GM23248 (cell line): Measurements from ENCODE around the gene TARBP2. TPM values are rescaled to one million over a fixed set of nuclear protein-coding genes. Genes with fewer than 3 reads are reported as not detected.

Experiments used
- DNase-seq: peaks from one replicate; pipeline ENCODE4 v3.0.0-alpha.2; 2015
- H2AFZ ChIP-seq: fragments of 200-600 bp; sonication (generic); 2 replicates; pipeline ENCODE4 v1.6.1; 2016; ENCODE audit warnings: antibody characterized with exemption
- H3F3A ChIP-seq: fragments of 200-600 bp; sonication (generic); 2 replicates; pipeline ENCODE4 v1.6.1; 2016; ENCODE audit warnings: mild to moderate bottlenecking, antibody characterized with exemption, mixed run types; ENCODE audit not compliant: insufficient read depth
- H3K27ac ChIP-seq: fragments of 200-600 bp; sonication (generic); 2 replicates; pipeline ENCODE4 v1.5.1; 2016; ENCODE audit warnings: mild to moderate bottlenecking
- H3K27me3 ChIP-seq: fragments of 200-600 bp; sonication (generic); replicated peaks from 2 replicates; pipeline ENCODE4 v1.6.1; 2016; ENCODE audit warnings: mild to moderate bottlenecking; ENCODE audit not compliant: insufficient read depth
- H3K36me3 ChIP-seq: fragments of 200-600 bp; sonication (generic); 2 replicates; pipeline ENCODE4 v1.6.1; 2016; ENCODE audit warnings: low read depth, mild to moderate bottlenecking
- H3K4me1 ChIP-seq: fragments of 200-600 bp; sonication (generic); 2 replicates; pipeline ENCODE4 v1.6.1; 2016; ENCODE audit warnings: mild to moderate bottlenecking; ENCODE audit not compliant: insufficient read depth
- H3K4me2 ChIP-seq: fragments of 200-600 bp; sonication (generic); one replicate; pipeline ENCODE4 v1.6.1; 2016; ENCODE audit warnings: mild to moderate bottlenecking; ENCODE audit not compliant: unreplicated experiment
- H3K4me3 ChIP-seq: fragments of 200-600 bp; sonication (generic); 2 replicates; pipeline ENCODE4 v1.5.1; 2016; ENCODE audit warnings: mild to moderate bottlenecking
- H3K79me2 ChIP-seq: fragments of 200-600 bp; sonication (generic); 2 replicates; pipeline ENCODE4 v1.6.1; 2016; ENCODE audit warnings: mild to moderate bottlenecking; ENCODE audit not compliant: insufficient read depth
- H3K9ac ChIP-seq: fragments of 200-600 bp; sonication (generic); 2 replicates; pipeline ENCODE4 v1.6.1; 2016; ENCODE audit warnings: mild to moderate bottlenecking
- H3K9me2 ChIP-seq: fragments of 200-600 bp; sonication (generic); 2 replicates; pipeline ENCODE4 v1.6.1; 2016; ENCODE audit warnings: mixed run types, mild to moderate bottlenecking, moderate library complexity; ENCODE audit not compliant: insufficient read depth
- H3K9me3 ChIP-seq: fragments of 200-600 bp; sonication (generic); one replicate; pipeline ENCODE4 v1.6.1; 2017; ENCODE audit warnings: low read depth
- H4K20me1 ChIP-seq: fragments of 200-600 bp; sonication (generic); 2 replicates; pipeline ENCODE4 v1.6.0; 2016; ENCODE audit not compliant: insufficient read depth
- EZH2 ChIP-seq: fragments of 200-600 bp; sonication (generic); IDR thresholded peaks from 2 replicates; pipeline ENCODE4 v1.6.1; 2018; ENCODE audit warnings: antibody characterized with exemption, mild to moderate bottlenecking; ENCODE audit not compliant: insufficient read depth, poor library complexity, severe bottlenecking
- EZH2phosphoT487 ChIP-seq: fragments of 200-600 bp; sonication (generic); IDR thresholded peaks from 2 replicates; pipeline ENCODE4 v1.6.1; 2018; ENCODE audit warnings: antibody characterized with exemption, moderate library complexity, mild to moderate bottlenecking, low read depth; ENCODE audit not compliant: insufficient read depth
- WGBS, 2 experiments: methylation state at CpG; one replicate each; pipeline ENCODE4 v1.1.6; 2015 to 2017; ENCODE audit warnings: low lambda C conversion rate in 2 of 2, low coverage in 1 of 2; ENCODE audit errors: missing lambda C conversion rate in 2 of 2; 5-methylcytosine and 5-hydroxymethylcytosine counted together
- in situ Hi-C: fragments of 300-500 bp; cut with MboI; formaldehyde crosslinking; loops from 2 replicates; pipeline ENCODE4 v1.15.0; 2020
- polyA plus RNA-seq: library from polyadenylated mRNA; unstranded; fragments of >200 nt; fragmentation: Nextera tagmentation; extraction: Ambion mirVana; gene quantifications from 2 replicates; pipeline ENCODE4 v1.2.1, GENCODE V29; 2016
- total RNA-seq: library from RNA; depleted of rRNA; stranded (reverse); fragments of >200 nt; shearing (Covaris generic); gene quantifications from 2 replicates; pipeline ENCODE4 v1.2.3, GENCODE V29; 2014

Gene TARBP2
- total and polyA plus RNA-seq, 2 experiments from 2014 or later: 36.0 to 40.1 TPM

DNA sequence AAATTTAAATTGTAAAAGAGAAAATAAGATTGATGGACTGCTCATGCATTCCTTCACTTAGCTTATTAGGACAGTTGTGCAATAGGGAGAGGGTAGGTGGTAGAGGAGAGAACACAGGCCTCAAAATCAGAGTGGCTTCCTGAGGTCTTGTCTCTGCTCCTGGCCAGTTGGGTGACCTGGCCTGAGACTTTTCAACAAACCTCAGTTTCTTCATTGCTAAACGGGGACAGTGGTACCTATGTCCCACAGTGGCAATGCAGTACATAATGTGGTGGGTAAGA, 4.4 kb upstream of the TARBP2 start:
- Histone ChIP-seq H3K9me3 (no peaks in the 10 kb centered on the region), H3K4me3 (peak overlapping the region; percentile 38), H3K4me2 (peak overlapping the region; percentile 39), H3F3A (peaks cover 20% of the 10 kb centered on the region), H3K9me2 (no peaks in the 10 kb centered on the region), H4K20me1 (no peaks in the 10 kb centered on the region), H3K27me3 (no peaks in the 10 kb centered on the region), H3K9ac (peak overlapping the region; percentile 11; the same call in 1 of the 2 replicates), H3K36me3 (no peaks in the 10 kb centered on the region), H2AFZ (no peak overlapping the region), H3K4me1 (peaks cover 32% of the 10 kb centered on the region), H3K79me2 (peaks cover 56% of the 10 kb centered on the region), H3K27ac (no peak overlapping the region)
- 90 to 100% methylated on average over 1 of the region's 1 CpG for WGBS, 2 experiments
- TF ChIP-seq EZH2: no peak
- no peak for TF ChIP-seq EZH2phosphoT487
- in situ Hi-C loops: no loop called here
- no peak for DNase-seq

DNA sequence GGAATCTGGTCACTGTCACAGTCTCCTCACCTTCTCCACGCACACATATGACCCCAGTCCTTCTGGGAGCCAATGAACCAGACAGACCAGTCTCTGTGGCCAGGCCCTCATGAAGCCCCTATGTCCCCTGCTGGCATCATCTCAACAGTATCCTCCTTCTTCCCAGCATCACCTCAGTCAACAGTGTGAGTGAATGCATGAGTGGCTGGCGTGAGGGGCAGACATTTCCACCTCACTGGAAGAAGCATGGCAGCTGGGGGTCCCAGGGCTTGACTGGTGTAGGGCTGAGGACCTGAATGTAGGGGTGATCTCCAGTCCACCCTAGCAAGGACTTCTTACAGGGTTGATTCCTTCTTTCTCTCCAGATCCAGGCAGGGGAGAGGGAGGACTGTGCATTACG, 3.6 kb upstream of the TARBP2 start:
- Histone ChIP-seq H3K27me3 (no peaks in the 10 kb centered on the region), H3K9ac (no peak overlapping the region), H3K9me3 (no peaks in the 10 kb centered on the region), H3K36me3 (no peaks in the 10 kb centered on the region), H3K9me2 (no peaks in the 10 kb centered on the region), H3K79me2 (peaks cover 56% of the 10 kb centered on the region), H3K4me2 (no peak overlapping the region), H3K4me1 (peaks cover 40% of the 10 kb centered on the region), H2AFZ (no peak overlapping the region), H4K20me1 (no peaks in the 10 kb centered on the region), H3K4me3 (no peak overlapping the region), H3K27ac (no peak overlapping the region), H3F3A (peaks cover 20% of the 10 kb centered on the region)
- no peak for TF ChIP-seq EZH2
- no peak for TF ChIP-seq EZH2phosphoT487
- in situ Hi-C loops: no loop called here
- DNase-seq: no peak
- 85% methylated on average over 3 of the region's 3 CpGs for WGBS, 2 experiments

DNA sequence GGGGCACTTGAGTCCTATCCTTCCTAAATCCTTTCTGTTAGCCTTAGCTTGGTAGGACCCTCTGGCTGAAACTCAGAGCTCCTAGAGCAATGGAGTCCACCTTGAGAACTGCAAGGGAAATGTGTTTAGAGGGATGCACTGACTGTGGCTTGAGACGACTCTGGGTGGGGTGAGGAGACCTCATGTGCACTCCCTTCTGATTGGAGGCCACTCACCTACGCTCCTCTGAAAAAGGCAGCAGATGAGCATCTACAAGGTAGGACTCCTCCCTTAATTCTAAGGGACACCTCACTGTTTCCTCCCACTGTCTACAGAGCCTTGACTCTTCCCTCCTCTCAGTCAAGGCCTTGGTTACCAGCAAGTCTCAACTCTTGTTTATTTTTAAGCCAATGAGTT, 2.9 kb upstream of the TARBP2 start:
- Histone ChIP-seq H3K4me2 (peak overlapping the region; percentile 91), H3K9me2 (no peaks in the 10 kb centered on the region), H3K36me3 (no peaks in the 10 kb centered on the region), H3K9me3 (no peaks in the 10 kb centered on the region), H3K79me2 (peaks cover 63% of the 10 kb centered on the region), H3K9ac (0 out of 2 replicates have a peak overlapping the region, but pooled peaks have one; percentile 95), H4K20me1 (no peaks in the 10 kb centered on the region), H3F3A (peaks cover 20% of the 10 kb centered on the region), H3K27me3 (no peaks in the 10 kb centered on the region), H3K4me3 (peak overlapping the region; percentile 81), H2AFZ (no peak overlapping the region), H3K4me1 (peaks cover 40% of the 10 kb centered on the region), H3K27ac (no peak overlapping the region)
- WGBS, 2 experiments: 69 to 81% methylated on average over 2 of the region's 2 CpGs
- in situ Hi-C loops: no loop called here
- DNase-seq: no peak
- no peak for TF ChIP-seq EZH2
- TF ChIP-seq EZH2phosphoT487: no peak

DNA sequence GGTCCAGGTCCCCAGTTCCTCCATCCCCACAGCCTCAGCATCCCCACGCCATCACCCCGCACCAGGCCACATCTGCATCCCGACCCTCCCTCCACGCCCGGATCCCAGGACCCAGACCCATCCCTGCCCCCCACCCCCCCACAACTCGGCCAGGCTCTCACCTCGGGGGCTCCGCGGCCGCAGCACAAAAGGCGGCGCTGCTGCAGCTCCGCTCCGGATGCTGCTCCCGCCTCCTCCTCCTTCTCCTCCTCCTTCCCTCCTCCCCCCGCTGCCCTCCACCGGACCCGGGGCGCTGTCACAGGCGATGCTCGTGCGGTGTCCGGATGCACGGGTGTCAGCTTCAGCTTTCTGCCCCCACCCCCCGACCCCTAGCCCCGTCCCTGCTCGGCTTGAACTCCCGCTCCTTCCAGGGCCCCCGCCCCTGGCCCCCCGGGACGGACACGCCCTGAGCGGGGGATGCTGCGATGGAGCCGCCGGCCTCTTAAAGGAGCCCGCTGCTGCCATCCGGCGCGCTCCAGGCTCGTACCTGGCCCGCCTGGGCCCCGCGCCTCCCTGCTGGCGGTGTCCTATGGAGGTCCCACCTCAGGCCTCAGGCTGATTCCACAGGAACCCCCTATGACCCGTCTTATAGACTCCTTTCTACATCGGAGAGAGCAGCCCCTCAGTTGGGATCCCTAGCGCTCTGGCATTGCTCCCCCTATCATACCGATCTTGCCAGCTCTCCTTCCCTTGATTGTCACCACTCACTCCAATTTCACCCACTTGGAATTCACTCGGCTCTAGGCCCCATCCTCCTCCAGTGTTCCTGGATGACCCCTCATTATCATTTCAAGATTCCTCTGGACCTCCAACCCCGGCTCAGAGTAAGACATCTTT, 1.6 kb upstream of the TARBP2 start, which contains the start of gene MAP3K12:
MAP3K12 (minus strand) TSS at position 193 of the 876 bp plus-strand sequence. CDS start 12,067 bp downstream, outside the sequence.
- 1% methylated on average over 19 to 40 of the region's 51 CpGs for WGBS, 2 experiments
- TF ChIP-seq EZH2 (no peak), EZH2phosphoT487 (no peak)
- Histone ChIP-seq H3K4me1 (peaks cover 33% of the 10 kb centered on the region), H3K27me3 (no peaks in the 10 kb centered on the region), H3K4me3 (peak within 1 kb of the TSS; percentile 81), H4K20me1 (no peaks in the 10 kb centered on the region), H3K79me2 (peaks cover 62% of the 10 kb centered on the region), H3K4me2 (peak within 1 kb of the TSS; percentile 91), H3K27ac (peak within 1 kb of the TSS; percentile 99), H3K9ac (peak within 1 kb of the TSS; percentile 95), H3K9me3 (no peaks in the 10 kb centered on the region), H3F3A (peaks cover 21% of the 10 kb centered on the region), H2AFZ (peak within 1 kb of the TSS; percentile 70), H3K36me3 (no peaks in the 10 kb centered on the region), H3K9me2 (no peaks in the 10 kb centered on the region)
- peak; percentile 85 for DNase-seq
- in situ Hi-C loops: no loop called here
